Activated T-helper 1 cell treated with Interleukin-2 at 50 U/mL for 16 hours (primary cell): ENCODE data around the gene PCDHA11.
"Not testable (repeated sequence)": the region's sequence is repeated elsewhere in the genome, so short reads cannot be mapped to it uniquely, and the experiment has no call there.

Experiments used
- DNase-seq: peaks from one replicate; pipeline ENCODE4 v3.0.0-alpha.2; 2020; ENCODE audit warnings: low read depth

Gene PCDHA11

DNA sequence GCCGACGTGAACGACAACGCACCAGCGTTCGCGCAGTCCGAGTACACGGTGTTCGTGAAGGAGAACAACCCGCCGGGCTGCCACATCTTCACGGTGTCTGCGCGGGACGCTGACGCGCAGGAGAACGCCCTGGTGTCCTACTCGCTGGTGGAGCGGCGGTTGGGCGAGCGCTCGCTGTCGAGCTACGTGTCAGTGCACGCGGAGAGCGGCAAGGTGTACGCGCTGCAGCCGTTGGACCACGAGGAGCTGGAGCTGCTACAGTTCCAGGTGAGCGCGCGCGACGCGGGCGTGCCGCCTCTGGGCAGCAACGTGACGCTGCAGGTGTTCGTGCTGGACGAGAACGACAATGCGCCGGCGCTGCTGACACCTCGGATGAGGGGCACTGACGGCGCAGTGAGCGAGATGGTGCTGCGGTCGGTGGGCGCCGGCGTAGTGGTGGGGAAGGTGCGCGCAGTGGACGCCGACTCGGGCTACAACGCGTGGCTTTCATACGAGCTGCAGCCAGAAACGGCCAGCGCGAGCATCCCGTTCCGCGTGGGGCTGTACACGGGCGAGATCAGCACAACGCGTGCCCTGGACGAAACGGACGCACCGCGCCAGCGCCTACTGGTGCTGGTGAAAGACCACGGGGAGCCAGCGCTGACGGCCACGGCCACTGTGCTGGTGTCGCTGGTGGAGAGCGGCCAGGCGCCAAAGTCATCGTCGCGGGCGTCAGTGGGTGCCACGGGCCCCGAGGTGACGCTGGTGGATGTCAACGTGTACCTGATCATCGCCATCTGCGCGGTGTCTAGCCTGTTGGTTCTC is 18.7 kb upstream of the PCDHA11 start:
- not testable (repeated sequence) for DNase-seq

DNA sequence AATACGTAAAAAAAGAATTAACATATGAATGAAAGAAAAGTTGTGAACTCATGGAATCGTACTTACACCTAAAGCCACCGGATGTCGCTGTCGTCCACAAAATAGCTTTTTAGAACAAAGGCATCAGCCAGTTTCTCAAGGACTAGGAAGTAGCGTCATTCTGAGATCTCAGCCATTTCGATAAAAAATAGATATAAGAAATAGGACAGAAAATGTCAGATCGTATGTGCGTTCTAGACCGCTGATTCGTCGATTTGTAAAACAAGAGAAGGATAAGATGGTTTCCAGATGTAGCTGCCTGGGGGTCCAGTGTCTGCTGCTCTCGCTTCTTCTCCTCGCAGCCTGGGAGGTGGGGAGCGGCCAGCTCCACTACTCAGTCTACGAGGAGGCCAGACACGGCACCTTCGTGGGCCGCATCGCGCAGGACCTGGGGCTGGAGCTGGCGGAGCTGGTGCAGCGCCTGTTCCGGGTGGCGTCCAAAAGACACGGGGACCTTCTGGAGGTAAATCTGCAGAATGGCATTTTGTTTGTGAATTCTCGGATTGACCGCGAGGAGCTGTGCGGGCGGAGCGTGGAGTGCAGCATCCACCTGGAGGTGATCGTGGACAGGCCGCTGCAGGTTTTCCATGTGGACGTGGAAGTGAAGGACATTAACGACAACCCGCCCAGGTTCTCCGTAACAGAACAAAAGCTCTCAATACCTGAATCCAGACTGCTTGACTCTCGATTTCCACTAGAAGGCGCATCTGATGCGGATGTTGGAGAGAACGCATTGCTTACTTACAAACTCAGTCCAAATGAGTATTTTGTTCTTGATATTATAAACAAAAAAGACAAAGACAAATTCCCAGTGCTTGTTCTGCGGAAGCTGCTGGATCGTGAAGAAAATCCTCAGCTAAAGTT is 12.7 kb upstream of the PCDHA11 start, which contains the start of gene PCDHA10:
PCDHA10 (plus strand) TSS at position 126 of the 903 bp plus-strand sequence; CDS start at position 278, 152 bp downstream.
- no peak for DNase-seq

GRCh38 chr5:140857177-140857986 is 11.4 kb upstream of the PCDHA11 start:
- DNase-seq: no peak

GRCh38 chr5:140857987-140858240 is 10.8 kb upstream of the PCDHA11 start:
- DNase-seq: no peak

GRCh38 chr5:140862441-140863295 is 6.1 kb upstream of the PCDHA11 start:
- DNase-seq: no peak

- no peak for DNase-seq
Observed at GRCh38 chr5:140869555-140869886, 764 bp downstream of the PCDHA11 start.

DNA sequence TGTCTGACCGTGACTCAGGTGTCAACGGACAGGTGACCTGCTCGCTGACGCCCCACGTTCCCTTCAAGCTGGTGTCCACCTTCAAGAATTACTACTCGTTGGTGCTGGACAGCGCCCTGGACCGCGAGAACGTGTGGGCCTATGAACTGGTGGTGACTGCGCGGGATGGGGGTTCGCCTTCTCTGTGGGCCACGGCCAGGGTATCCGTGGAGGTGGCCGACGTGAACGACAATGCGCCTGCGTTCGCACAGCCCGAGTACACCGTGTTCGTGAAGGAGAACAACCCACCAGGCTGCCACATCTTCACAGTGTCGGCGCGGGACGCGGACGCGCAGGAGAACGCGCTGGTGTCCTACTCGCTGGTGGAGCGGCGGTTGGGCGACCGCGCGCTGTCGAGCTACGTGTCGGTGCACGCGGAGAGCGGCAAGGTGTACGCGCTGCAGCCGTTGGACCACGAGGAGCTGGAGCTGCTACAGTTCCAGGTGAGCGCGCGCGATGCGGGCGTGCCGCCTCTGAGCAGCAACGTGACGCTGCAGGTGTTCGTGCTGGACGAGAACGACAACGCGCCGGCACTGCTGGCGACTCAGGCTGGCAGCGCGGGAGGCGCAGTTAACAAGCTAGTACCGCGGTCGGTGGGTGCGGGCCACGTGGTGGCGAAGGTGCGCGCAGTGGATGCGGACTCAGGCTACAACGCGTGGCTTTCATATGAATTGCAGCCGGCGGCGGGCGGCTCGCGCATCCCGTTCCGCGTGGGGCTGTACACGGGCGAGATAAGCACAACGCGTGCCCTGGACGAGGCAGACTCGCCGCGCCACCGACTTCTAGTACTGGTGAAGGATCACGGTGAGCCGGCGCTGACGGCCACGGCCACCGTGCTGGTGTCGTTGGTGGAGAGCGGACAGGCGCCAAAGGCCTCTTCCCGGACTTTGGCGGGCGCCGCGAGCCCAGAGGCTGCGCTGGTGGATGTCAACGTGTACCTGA is 1.8 kb downstream of the PCDHA11 start:
- no peak for DNase-seq

DNA sequence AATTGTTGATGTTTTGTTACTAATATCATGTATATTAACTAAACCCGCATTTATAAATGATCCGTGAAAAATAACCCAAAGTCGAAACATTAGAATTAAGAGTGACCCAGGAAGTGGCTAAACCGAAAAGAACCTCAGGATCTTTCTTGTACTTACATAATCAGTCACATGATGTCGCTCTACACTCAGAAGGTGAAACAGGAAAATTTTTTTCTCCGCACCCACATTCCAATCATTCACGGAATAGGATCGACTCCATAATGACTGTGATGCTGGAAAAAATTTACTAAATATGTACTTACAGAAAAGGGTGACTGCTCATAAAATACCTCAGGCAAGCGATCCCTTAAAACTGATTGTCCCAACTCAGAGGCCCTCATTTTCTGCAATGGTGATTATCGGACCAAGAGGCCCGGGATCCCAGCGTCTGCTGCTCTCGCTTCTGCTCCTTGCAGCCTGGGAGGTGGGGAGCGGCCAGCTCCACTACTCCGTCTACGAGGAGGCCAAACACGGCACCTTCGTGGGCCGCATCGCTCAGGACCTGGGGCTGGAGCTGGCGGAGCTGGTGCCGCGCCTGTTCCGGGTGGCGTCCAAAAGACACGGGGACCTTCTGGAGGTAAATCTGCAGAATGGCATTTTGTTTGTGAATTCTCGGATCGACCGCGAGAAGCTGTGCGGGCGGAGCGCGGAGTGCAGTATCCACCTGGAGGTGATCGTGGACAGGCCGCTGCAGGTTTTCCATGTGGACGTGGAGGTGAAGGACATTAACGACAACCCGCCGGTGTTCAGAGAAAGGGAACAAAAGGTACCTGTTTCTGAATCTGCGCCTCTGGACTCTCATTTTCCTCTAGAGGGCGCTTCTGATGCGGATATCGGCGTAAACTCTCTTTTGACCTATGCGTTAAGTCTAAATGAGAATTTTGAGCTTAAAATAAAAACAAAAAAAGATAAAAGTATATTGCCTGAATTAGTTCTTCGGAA is 6.6 kb downstream of the PCDHA11 start, which contains the start of gene PCDHA12:
PCDHA12 (plus strand) TSS at position 224 of the 981 bp plus-strand sequence; CDS start at position 389, 165 bp downstream.
- DNase-seq: no peak

- DNase-seq: not testable (repeated sequence)
Observed at GRCh38 chr5:140876541-140877261, 7.9 kb downstream of the PCDHA11 start.

DNA sequence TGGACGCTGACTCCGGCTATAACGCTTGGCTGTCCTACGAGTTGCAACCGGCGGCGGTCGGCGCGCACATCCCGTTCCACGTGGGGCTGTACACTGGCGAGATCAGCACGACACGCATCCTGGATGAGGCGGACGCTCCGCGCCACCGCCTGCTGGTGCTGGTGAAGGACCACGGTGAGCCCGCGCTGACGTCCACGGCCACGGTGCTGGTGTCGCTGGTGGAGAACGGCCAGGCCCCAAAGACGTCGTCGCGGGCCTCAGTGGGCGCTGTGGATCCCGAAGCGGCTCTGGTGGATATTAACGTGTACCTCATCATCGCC is 8.5 kb downstream of the PCDHA11 start:
- no peak for DNase-seq

DNA sequence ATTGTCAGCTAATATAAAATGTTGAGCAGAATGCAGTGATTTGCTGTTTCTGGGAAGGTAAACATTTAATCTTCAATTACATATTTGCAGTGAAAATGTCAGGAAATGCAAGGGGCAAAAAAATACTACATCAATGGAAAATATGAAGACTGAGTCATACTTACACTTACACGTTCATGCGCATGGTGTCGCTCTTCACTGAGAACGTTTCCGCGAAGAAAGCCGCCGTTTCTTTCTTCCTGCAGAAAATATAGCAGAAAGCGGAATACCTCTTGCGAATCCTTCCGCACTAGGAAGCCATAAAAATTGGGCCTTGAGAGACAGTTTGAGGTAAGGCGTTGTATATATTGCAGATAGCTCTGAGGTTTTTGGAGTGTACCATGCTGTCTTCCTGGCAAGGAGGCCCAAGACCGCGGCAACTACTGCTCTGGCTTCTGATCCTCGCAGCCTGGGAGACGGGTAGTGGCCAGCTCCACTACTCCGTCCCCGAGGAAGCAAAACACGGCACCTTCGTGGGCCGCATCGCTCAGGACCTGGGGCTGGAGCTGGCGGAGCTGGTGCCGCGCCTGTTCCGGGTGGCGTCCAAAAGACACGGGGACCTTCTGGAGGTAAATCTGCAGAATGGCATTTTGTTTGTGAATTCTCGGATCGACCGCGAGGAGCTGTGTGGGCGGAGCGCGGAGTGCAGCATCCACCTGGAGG is 13.3 kb downstream of the PCDHA11 start, which contains the start of gene PCDHA13:
PCDHA13 (plus strand) TSS at position 236 of the 702 bp plus-strand sequence; CDS start at position 381, 145 bp downstream.
- DNase-seq: no peak

DNA sequence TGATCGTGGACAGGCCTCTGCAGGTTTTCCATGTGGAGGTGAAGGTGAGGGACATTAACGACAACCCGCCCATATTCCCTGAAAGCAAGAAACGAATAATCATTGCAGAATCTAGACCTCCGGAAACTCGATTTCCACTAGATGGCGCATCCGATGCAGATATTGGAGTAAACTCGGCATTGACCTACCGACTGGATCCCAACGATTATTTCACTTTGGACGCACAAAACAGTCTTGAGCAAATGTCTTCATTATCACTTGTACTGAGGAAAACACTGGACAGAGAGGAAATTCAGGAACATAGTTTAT is 13.8 kb downstream of the PCDHA11 start:
- no peak for DNase-seq

DNA sequence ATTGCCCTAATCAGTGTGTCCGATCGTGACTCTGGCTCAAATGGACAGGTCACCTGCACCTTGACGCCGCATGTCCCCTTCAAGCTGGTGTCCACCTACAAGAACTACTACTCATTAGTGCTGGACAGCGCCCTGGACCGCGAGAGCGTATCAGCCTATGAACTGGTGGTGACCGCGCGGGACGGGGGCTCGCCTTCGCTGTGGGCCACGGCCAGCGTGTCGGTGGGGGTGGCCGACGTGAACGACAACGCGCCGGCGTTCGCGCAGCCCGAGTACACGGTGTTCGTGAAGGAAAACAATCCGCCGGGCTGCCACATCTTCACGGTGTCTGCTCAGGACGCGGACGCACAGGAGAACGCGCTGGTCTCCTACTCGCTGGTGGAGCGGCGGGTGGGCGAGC is 14.6 kb downstream of the PCDHA11 start:
- DNase-seq: no peak

- no peak for DNase-seq
Observed at GRCh38 chr5:140883927-140884697, 15.4 kb downstream of the PCDHA11 start.

GRCh38 chr5:140916325-140916724 is 47.6 kb downstream of the PCDHA11 start:
- DNase-seq: no peak
